Measurements from ENCODE around the gene PTN.

The PTN gene

GRCh38 chr7:137258552-137258951, 85.0 kb downstream of the PTN start:
- no peak for TF ChIP-seq GATA3 (IDR thresholded peaks at IDR 0.05; ENCODE audit: low read depth, low read length)
- no peak for TF ChIP-seq GATA2 (IDR thresholded peaks at IDR 0.05; ENCODE audit: low read depth, low read length)

GRCh38 chr7:137254766-137255165, 88.8 kb downstream of the PTN start:
- TF ChIP-seq GATA2 (IDR thresholded peaks at IDR 0.05; ENCODE audit: low read depth, low read length) = no peak
- TF ChIP-seq GATA3 (IDR thresholded peaks at IDR 0.05; ENCODE audit: low read depth, low read length) = no peak

GRCh38 chr7:137245890-137246289, 97.6 kb downstream of the PTN start:
- TF ChIP-seq GATA3 (IDR thresholded peaks at IDR 0.05; ENCODE audit: low read depth, low read length) (no peak), GATA2 (IDR thresholded peaks at IDR 0.05; ENCODE audit: low read depth, low read length) (no peak)

GRCh38 chr7:137245186-137245585, 98.3 kb downstream of the PTN start:
- TF ChIP-seq GATA2 (IDR thresholded peaks at IDR 0.05; ENCODE audit: low read depth, low read length) = no peak
- no peak for TF ChIP-seq GATA3 (IDR thresholded peaks at IDR 0.05; ENCODE audit: low read depth, low read length)

DNA sequence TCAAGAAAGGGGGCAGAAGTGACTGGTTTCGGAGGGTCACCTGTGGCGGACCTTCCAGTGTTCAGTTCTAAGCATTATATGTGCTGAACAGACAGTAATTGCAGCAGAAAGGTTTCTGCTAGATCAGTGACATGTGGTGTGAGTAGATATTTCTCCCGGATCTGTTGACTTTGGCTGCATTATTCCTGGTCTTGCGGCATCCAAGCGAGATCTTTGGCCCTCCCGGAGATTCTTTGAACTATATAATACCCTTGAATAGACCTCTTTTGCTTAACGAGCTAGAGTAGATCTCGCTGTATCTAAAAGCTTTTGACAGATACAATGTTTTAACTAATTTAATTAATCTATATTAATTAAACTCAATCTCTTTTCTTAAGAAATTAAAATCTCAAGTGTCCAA, 99.8 kb downstream of the PTN start:
- TF ChIP-seq GATA2 (IDR thresholded peaks at IDR 0.05; ENCODE audit: low read depth, low read length) (no peak), GATA3 (IDR thresholded peaks at IDR 0.05; ENCODE audit: low read depth, low read length) (no peak)

DNA sequence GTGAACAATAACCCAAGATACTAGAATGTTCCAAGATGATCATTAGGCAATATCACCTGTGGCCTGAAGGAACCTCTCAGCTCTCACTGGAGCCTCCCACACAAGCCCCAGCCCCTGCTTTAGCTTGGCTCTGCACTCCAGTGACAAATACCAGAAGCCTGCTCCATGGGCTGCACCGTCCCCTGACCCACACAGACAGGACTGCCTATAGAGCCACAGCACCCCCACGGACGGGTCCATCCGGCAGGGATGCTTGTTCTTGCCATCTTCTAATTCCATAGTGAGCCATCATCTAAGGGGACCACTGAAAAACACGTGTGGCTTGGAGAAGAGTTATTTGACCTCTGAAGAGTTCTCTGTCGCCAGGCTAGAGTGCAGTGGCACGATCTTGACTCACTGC, 100.9 kb downstream of the PTN start:
- TF ChIP-seq GATA2 (IDR thresholded peaks at IDR 0.05; ENCODE audit: low read depth, low read length) (no peak), GATA3 (IDR thresholded peaks at IDR 0.05; ENCODE audit: low read depth, low read length) (no peak)

DNA sequence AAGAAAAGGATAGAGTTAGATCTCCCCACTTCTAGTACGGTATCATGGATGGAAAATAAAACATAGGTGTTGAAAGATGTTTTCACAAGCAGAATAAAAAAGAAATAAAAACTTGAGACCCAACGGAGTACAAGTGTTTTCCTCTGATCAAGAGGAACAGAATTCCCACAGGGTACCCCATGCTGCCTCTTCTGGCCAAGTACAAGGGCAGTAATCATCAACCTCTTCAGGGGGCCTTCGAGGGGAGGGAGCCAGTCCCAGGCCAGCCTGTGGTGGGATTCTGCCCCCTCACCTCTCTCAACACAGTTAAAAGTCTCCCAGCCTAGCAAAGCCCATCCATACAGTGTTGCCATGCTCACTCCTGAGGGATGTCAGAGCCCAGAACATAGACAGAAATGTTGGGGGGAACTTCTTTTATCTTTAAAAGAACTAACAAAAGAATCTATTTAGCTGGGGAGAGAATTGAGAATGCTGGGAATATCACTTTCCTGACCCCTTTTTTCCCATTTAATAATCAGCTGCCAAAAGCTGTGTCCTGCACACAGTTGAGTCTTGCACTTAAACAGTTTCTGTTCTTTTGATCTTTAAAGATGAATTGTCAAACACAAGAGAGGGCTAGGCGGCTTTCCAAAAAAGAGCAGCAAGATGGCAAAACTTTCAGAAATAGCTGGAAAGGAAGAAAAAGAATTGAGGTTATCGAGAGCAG, 101.7 kb downstream of the PTN start:
- no peak for TF ChIP-seq GATA3 (IDR thresholded peaks at IDR 0.05; ENCODE audit: low read depth, low read length)
- no peak for TF ChIP-seq GATA2 (IDR thresholded peaks at IDR 0.05; ENCODE audit: low read depth, low read length)

DNA sequence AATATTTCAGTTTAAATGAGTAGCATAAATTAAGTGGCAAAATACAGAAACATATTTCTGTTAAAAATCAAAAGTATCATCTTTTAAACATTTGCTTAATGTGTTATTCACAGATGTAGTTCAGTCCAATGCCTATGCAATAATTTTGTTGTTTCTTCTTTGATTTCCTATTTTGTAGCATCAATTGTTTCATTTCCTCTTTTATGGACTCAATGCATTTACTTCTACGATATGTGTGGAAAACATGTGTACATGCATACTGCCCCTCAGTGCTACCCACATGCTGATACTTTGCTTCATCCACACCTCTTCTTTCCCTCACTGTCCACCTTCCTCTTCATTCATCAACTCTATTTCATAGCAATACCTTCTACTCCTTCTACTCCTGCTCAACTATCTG, 108.1 kb downstream of the PTN start:
- TF ChIP-seq GATA2 (IDR thresholded peaks at IDR 0.05; ENCODE audit: low read depth, low read length) (no peak), GATA3 (IDR thresholded peaks at IDR 0.05; ENCODE audit: low read depth, low read length) (no peak)

DNA sequence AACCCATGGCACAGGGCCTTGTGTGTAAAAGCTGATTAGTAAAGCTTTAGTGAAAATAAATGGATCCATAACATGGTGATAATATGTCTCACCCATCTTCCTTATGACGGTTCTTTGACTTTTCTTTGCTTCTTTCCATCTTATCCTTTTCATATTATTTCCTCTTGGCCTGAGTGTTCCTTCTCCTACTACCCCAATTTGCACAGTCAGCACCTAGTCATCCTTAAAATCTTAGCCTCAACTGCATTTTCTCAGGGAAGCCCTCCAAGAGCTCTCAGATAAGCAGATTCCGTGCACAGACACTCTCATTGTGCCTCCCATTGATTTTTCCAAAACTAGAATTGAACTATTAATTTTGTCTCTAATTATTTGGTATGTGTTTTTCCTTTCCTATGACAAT, 112.4 kb downstream of the PTN start:
- TF ChIP-seq GATA2 (IDR thresholded peaks at IDR 0.05; ENCODE audit: low read depth, low read length) (no peak), GATA3 (IDR thresholded peaks at IDR 0.05; ENCODE audit: low read depth, low read length) (no peak)

DNA sequence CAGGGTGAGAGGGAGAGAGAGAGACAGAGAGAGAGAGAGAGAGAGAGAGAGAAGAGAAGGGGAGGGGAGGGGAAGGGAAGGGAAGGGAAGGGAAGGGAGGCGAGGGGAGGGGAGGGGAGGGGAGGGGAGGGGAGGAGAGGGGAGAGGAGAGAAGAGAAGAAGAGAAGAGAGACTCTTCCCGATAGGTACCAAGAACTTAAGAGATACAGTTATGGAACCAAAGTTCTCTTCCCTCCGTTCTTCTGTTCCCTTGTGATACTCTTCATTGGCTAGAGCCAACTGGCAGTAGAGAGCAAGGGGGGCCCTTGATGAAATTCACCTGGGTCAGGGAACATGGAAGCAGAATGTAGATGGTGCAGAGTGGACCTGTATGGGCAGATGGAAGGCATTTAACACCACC, 122.1 kb downstream of the PTN start:
- no peak for TF ChIP-seq GATA2 (IDR thresholded peaks at IDR 0.05; ENCODE audit: low read depth, low read length)
- no peak for TF ChIP-seq GATA3 (IDR thresholded peaks at IDR 0.05; ENCODE audit: low read depth, low read length)

GRCh38 chr7:137213744-137214143, 129.8 kb downstream of the PTN start:
- TF ChIP-seq GATA3 (IDR thresholded peaks at IDR 0.05; ENCODE audit: low read depth, low read length) (no peak), GATA2 (IDR thresholded peaks at IDR 0.05; ENCODE audit: low read depth, low read length) (no peak)

DNA sequence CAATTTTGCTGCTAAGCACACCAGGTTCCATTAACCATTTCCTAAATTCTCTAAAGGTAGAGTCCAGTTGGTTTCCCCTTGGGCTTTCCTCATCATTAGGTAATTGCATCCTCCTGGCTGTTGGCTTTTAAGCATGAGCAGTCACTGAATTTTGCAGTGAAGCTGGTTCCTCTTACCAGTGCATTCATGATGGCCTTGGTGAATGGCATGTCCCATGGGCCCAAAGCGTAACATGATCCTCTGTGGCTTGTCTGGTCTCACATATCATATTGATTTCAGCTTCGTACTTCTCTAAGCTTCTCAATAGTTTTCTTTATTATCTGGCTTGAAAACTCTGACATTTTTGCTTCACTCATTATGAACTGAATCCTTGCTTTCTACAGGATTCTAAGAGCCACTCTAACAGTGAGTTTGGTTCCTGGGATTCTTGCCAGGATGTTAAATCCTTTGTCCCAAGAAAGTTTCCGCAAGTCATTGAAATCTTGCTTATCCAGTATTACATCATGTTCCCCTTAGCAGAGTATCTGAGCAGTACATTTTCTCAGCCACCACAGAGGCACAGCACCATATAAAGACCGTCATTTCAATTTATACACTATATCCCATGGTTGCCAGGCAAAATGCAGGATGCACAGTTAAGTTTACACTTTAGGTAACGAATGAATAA, 134.2 kb downstream of the PTN start:
- no peak for TF ChIP-seq GATA2 (IDR thresholded peaks at IDR 0.05; ENCODE audit: low read depth, low read length)
- TF ChIP-seq GATA3 (IDR thresholded peaks at IDR 0.05; ENCODE audit: low read depth, low read length) = no peak

DNA sequence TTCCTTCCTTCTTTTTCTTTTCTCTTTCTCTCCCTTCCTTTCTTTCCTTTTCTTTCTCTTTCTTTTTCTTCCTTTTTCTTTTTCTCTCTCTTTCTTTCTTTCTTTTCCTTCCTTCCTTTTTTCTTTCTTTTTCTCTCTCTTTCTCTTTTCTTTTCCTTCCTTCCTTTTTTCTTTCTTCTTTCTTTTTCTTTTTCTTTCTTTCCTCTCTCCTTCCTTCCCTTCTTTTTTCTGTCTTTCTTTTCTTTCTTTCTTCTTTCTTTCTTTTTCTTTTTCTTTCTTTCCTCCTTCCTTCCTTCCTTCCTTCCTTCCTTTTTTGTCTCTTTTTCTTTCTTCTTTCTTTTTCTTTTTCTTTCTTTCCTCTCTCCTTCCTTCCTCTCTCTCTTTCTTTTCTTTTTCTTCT, 136.8 kb downstream of the PTN start:
- no peak for TF ChIP-seq GATA3 (IDR thresholded peaks at IDR 0.05; ENCODE audit: low read depth, low read length)
- no peak for TF ChIP-seq GATA2 (IDR thresholded peaks at IDR 0.05; ENCODE audit: low read depth, low read length)

DNA sequence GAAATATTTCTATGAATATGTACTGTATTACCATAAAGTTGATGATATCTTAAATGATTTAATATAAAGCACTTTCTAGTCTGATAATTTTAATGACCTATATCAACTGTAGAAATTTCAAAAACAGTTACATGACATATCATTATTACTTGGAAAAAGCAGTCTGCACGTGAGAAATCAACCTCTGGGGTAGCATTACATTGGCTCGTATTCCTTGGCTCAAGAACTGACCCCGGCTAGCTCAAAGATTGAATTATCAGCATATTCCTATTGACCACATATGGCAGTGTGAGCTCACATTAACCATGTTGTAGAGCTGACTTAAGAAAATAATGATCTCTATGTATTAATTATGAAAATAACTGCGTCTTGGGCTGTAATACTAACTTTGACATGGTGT, 139.3 kb downstream of the PTN start:
- TF ChIP-seq GATA3 (IDR thresholded peaks at IDR 0.05; ENCODE audit: low read depth, low read length) (no peak), GATA2 (IDR thresholded peaks at IDR 0.05; ENCODE audit: low read depth, low read length) (no peak)

GRCh38 chr7:137203351-137203750, 140.2 kb downstream of the PTN start:
- no peak for TF ChIP-seq GATA2 (IDR thresholded peaks at IDR 0.05; ENCODE audit: low read depth, low read length)
